Stromal cell of bone marrow (primary cell): ENCODE results near the gene HPCAL1.

Source experiments
- DNase-seq: peaks from one replicate; pipeline ENCODE4 v3.0.0-alpha.2; 2012; ENCODE audit warnings: low read depth

HPCAL1 gene

DNA sequence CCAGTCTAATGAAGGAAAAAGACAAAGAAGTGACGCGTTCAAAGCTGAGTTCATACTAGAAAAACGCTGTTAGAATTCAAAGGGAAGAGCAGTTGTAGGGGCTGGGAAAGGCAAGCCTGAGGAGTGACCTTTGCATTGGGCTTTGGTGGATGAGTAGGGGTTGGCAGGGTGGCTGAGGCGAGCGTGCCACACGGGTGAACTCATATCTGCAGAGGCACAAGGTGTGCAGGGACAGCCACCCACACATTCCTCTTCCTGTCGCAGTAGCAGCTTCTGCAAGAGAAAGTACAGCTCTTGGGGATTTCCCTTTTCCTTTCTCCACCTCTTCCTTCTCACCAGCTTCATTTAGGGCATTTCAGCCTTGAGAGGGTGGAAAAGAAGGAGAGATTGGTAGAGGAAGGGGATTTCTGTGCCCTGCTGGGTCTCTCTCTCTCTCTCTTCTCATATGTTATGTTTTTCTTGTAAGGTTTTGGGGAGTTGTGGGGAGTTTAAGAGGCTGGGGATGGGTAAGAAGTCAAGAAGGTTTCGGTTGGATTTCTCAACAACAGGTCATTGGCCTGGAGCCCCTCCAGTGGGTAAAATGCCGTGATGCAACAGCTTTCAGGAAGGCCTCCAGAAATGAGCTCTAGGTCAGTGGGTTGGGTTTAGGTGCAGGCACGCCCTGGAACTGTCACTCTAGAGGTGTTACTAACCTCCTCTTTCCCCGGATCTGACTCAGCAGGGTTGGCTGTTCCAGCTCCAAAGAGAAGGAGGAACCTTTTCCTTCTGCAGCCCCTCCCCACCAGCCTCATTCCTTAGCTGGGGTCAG is 105.3 kb downstream of the HPCAL1 start:
- peak; percentile 18 for DNase-seq

DNA sequence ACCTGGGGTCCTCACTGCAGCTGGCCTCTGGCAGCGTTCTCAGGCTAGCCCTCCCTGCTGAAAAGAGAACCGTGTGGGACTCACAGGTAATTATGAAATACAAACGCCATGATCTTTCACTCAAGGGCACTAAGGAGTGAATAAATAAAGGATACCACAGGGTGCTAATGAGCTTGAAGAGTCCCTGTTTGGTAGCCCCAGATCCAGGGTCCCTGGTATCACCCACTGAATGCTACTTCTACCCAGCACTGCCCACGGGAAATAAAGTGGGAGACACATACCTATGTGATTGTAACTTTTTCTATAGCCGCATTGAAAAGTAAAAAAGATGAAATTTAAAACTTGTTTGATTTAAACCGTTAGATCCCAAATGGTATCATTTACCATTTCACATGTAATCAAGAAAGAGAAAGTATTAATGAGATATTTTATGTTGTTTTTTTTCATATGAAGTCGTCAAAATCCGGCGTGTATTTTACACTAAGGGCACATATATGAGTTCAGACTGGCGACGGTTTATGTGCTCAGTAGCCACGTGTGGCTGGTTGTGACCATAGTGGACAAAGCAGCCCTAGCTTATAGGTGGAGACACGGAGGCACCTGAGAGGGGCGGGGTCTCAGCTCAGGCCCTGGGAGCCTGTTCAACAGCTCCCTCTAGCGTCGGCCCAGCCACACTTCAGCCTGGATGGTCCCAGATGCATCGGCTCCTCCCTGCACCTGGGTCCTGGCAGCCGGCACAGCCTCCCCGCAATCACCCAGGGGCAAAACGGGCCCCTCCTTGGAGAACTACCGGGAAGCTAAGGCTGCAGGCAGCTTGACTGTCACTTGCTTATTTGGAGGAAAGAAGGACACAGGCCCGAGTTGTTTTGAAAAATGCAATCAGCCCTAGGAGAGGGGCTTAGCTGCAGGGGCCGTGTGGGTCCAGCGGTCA is 106.2 kb downstream of the HPCAL1 start:
- peak; percentile 19 for DNase-seq

GRCh38 chr2:10410001-10410822 is 107.5 kb downstream of the HPCAL1 start:
- DNase-seq, result no peak

GRCh38 chr2:10410823-10411437 is 108.2 kb downstream of the HPCAL1 start:
- DNase-seq, result no peak

DNA sequence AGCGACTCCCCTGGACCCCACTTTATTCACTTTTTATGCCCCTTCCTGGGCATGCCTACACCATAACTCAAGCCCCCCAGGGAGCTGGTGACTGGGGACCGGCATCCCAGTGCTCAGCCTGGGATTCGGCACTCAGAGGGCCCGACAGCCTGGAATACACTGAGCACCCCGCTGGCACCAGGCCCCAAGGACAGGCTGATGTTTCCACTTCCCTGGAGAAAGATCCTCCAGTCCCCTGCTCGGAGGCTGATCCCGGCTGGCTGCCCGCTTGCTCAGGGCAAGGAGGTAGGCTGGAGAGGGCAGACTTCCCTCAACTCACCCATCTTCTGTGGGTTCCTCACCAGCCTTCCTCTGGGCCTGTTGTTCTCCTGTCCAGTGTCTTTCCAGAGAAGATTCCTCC is 108.9 kb downstream of the HPCAL1 start:
- no peak for DNase-seq

GRCh38 chr2:10412380-10412779 is 109.7 kb downstream of the HPCAL1 start:
- DNase-seq, result no peak

- no peak for DNase-seq
These were observed 110.8 kb downstream of the HPCAL1 start for GRCh38 chr2:10413503-10413902.

GRCh38 chr2:10413991-10414451 is 111.3 kb downstream of the HPCAL1 start:
- DNase-seq, result no peak

GRCh38 chr2:10414591-10414990 is 111.9 kb downstream of the HPCAL1 start:
- no peak for DNase-seq

- DNase-seq, result no peak
These were observed 112.3 kb downstream of the HPCAL1 start for GRCh38 chr2:10415048-10415447.

GRCh38 chr2:10415640-10416039 is 112.9 kb downstream of the HPCAL1 start:
- no peak for DNase-seq

DNA sequence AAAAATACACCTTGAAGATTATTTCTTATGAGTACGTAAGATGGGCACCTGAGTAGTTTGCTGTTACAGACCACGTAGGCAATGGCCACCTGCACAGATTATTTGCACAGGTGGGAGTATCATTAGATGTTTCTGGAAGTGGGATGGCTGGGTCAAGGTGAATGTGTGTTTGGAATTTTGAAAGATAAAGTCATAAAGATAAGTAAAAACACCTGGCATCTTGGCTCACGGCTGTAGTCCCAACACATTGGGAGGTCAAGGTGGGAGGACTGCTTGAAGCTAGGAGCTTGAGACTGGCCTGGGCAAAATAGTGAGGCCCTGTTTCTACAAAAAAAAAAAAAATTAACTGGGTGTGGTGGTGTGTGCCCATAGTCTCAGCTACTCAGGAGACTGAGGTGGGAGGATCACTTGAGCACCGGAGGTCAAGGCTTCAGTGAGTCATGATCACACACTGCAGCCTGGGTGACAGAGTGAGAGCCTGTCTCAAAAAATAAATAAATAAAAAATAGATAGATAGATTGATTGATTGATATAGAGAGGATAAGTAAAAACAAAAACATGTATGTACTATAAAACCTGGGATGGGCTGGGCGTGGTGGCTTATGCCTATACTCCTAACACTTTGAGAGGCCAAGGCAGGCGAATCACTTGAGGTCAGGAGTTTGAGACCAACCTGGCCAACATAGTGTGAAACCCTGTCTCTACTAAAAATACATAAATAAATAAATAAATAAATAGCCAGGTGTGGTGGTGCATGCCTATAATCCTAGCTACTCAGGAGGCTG is 115.0 kb downstream of the HPCAL1 start:
- no peak for DNase-seq

- DNase-seq, result no peak
These were observed 117.0 kb downstream of the HPCAL1 start for GRCh38 chr2:10419553-10420257.

DNA sequence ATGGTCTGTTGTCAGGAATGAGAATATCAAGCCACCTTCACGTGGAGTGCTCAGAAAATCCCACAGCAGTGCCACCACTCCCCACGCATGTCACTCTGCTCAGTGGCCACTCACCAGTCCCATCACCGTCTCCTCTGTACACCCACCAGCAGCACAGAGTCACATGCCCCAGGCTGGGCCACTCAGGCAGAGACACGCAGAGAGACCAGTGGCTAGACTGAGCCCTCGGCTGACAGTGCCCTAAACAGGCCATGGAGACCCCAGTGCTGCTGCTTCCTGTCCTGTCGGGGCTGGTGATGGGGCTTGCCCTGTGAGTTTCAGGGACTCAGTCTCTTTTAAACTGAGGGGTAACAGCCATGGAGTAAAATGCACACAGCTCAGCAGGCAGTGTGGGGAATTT is 119.5 kb downstream of the HPCAL1 start:
- no peak for DNase-seq

GRCh38 chr2:10422732-10423399 is 120.2 kb downstream of the HPCAL1 start:
- no peak for DNase-seq

GRCh38 chr2:10423400-10423774 is 120.7 kb downstream of the HPCAL1 start:
- DNase-seq, result no peak

DNA sequence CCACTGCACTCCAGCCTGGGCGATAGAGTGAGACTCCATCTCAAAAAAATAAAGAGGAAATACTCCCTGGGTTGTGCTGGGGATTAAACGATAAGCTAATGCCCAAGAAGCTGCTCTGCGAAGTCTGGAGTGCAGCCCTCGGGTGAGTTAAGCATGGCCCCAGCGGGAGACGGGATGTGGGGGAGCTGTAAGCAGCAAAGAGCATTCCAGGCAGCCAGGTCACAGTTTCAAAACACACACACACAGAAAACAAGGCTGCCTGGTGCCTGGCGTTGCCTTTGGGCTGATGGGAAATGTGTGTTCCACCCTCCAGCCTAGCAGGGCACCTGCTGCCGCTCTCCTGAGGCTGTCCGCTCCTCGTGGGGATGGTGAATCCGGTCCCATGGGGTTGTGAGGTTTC is 121.3 kb downstream of the HPCAL1 start:
- DNase-seq, result no peak

DNA sequence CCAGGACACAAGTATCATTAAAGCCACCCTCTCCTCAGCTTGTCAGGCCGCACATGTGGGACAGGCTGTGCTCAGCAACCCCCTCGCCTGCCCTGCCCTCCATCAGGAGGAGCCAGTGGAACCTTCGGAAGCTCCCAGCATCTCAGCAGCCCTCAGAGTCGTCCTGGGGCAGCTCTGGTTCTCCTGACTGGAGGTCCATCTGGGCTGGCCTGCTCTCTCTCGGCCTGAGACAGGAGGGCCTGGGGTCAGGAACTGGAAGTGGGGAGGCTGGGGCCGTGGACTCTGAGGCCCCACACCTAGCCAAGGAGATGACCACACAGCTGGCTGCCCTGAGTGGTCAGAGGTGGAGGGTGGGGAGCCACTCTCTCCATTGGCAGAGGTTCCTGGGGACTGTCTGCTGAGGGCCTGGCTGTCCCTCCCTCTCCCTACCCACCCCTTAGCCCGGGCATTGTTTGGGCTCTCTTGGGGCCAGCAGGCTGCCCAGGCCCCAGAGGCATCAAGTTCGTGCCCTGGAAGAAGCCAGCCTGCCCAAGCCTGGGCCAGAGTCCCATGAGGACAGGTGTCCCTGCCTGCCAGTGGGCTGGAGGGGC is 122.3 kb downstream of the HPCAL1 start:
- DNase-seq, result no peak

- no peak for DNase-seq
These were observed 123.0 kb downstream of the HPCAL1 start for GRCh38 chr2:10425699-10426098.
